DOHH2 (cell line): Measurements from ENCODE around the gene PSD4.

Experiments
- EZH2phosphoT487 ChIP-seq: fragments of 200-600 bp; sonication (generic); IDR thresholded peaks from 2 replicates; pipeline ENCODE4 v1.6.1; 2017; ENCODE audit warnings: borderline replicate concordance, mild to moderate bottlenecking, antibody characterized with exemption, low read length, moderate library complexity, mixed read lengths
- TF ChIP-seq, protein P1 (sequence below): fragments of 200-600 bp; sonication (generic); IDR thresholded peaks from one replicate; pipeline ENCODE4 v1.5.1; 2014; ENCODE audit warnings: antibody characterized with exemption, mild to moderate bottlenecking, low read depth, low read length; ENCODE audit not compliant: poor library complexity, severe bottlenecking

DNA sequence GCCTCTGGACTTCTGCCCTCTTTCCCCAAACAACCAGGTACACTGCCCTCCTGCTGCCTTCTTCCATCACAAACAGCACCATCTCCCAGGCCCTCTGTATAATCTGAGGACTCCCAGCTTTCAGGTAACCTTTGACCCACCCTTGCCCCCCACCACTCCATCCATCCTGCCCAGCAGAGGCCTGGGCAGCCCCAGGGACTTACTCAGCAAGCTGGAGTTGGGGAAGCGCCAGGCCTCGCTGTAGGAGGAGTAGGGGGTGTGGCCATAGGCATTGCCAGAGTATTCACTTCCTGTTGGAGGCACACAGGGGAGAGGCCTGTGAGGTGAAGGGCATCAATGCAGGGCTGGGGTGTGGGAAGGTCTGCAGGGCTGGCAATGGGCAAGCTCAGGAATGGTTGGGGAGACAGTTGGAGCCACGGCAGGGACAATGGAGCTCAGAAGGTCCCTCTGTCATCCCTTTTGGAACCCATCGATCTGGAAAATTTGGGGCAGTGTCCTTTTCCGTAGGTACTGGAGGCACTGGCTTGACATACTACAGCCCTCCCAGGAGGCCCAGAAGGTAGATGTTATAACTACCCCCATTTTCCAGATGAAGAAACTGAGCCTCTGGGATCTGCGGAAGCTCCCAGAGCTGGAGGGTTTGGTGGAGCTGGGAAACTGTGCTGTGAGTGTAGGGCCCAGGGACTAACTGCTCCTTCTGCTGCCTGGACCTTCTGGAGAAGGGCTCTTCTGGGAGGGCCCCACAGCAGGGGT lies 46.3 kb downstream of the PSD4 start:
- TF ChIP-seq, protein P1, sequence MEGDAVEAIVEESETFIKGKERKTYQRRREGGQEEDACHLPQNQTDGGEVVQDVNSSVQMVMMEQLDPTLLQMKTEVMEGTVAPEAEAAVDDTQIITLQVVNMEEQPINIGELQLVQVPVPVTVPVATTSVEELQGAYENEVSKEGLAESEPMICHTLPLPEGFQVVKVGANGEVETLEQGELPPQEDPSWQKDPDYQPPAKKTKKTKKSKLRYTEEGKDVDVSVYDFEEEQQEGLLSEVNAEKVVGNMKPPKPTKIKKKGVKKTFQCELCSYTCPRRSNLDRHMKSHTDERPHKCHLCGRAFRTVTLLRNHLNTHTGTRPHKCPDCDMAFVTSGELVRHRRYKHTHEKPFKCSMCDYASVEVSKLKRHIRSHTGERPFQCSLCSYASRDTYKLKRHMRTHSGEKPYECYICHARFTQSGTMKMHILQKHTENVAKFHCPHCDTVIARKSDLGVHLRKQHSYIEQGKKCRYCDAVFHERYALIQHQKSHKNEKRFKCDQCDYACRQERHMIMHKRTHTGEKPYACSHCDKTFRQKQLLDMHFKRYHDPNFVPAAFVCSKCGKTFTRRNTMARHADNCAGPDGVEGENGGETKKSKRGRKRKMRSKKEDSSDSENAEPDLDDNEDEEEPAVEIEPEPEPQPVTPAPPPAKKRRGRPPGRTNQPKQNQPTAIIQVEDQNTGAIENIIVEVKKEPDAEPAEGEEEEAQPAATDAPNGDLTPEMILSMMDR = no peak
- TF ChIP-seq EZH2phosphoT487 = no peak
